BE2C (cell line): Measurements from ENCODE around the gene PDE8B.

Source experiments
- DNase-seq: peaks from one replicate; pipeline ENCODE4 v3.0.0-alpha.2; 2020
- H3K27me3 ChIP-seq: fragments of 250-450 bp; sonication (Bioruptor Pico); 2 replicates; pipeline ENCODE4 v1.5.1; 2020; ENCODE audit warnings: mild to moderate bottlenecking
- H3K36me3 ChIP-seq: fragments of 250-450 bp; sonication (Bioruptor Pico); 2 replicates; pipeline ENCODE4 v1.5.1; 2020; ENCODE audit warnings: mild to moderate bottlenecking
- H3K4me1 ChIP-seq: fragments of 250-450 bp; sonication (Bioruptor Pico); 2 replicates; pipeline ENCODE4 v1.5.1; 2020
- H3K4me3 ChIP-seq: 2 replicates; pipeline ENCODE4 v1.5.1; 2011; ENCODE audit warnings: low read depth, low read length
- H3K9me3 ChIP-seq: fragments of 250-450 bp; sonication (Bioruptor Pico); 2 replicates; pipeline ENCODE4 v1.5.1; 2020
- CTCF ChIP-seq: IDR thresholded peaks from 2 replicates; pipeline ENCODE4 v1.5.1; 2012; ENCODE audit warnings: mild to moderate bottlenecking, low read depth, low read length

The PDE8B gene

GRCh38 chr5:77280036-77280435, 69.6 kb downstream of the PDE8B start:
- DNase-seq, result no peak
- no peaks in the 10 kb centered on the region for H3K4me1 ChIP-seq
- no peak for TF ChIP-seq CTCF
- H3K27me3 ChIP-seq, result no peaks in the 10 kb centered on the region
- no peaks in the 10 kb centered on the region for H3K9me3 ChIP-seq
- H3K36me3 ChIP-seq, result no peaks in the 10 kb centered on the region
- H3K4me3 ChIP-seq, result no peak overlapping the region

- H3K4me1 ChIP-seq, result no peaks in the 10 kb centered on the region
- H3K4me3 ChIP-seq, result no peak overlapping the region
- H3K27me3 ChIP-seq, result no peaks in the 10 kb centered on the region
These were observed 71.5 kb downstream of the PDE8B start for GRCh38 chr5:77281969-77282336.

GRCh38 chr5:77282337-77283027, 72.0 kb downstream of the PDE8B start:
- DNase-seq, result no peak
- Histone ChIP-seq H3K27me3 (no peaks in the 10 kb centered on the region), H3K4me1 (no peaks in the 10 kb centered on the region), H3K9me3 (no peaks in the 10 kb centered on the region), H3K4me3 (no peak overlapping the region), H3K36me3 (no peaks in the 10 kb centered on the region)
- 0 out of 2 replicates have a peak, but pooled peaks have one; percentile 17 for TF ChIP-seq CTCF

More at GRCh38 chr5:77281969-77282336, 71.5 kb downstream of the PDE8B start:
- Histone ChIP-seq H3K9me3 (no peaks in the 10 kb centered on the region), H3K36me3 (no peaks in the 10 kb centered on the region)
- DNase-seq, result no peak
- no peak for TF ChIP-seq CTCF

- no peaks in the 10 kb centered on the region for H3K36me3 ChIP-seq
- H3K4me3 ChIP-seq, result no peak overlapping the region
- H3K9me3 ChIP-seq, result no peaks in the 10 kb centered on the region
- H3K27me3 ChIP-seq, result no peaks in the 10 kb centered on the region
- DNase-seq, result no peak
- H3K4me1 ChIP-seq, result no peaks in the 10 kb centered on the region
- no peak for TF ChIP-seq CTCF
These were observed 74.9 kb downstream of the PDE8B start for GRCh38 chr5:77285251-77285841.

- no peak overlapping the region for H3K4me3 ChIP-seq
These were observed 81.7 kb downstream of the PDE8B start for GRCh38 chr5:77292026-77292757.

More at GRCh38 chr5:77292026-77292757, 81.7 kb downstream of the PDE8B start:
- Histone ChIP-seq H3K27me3 (no peaks in the 10 kb centered on the region), H3K9me3 (no peaks in the 10 kb centered on the region), H3K36me3 (no peaks in the 10 kb centered on the region), H3K4me1 (no peaks in the 10 kb centered on the region)
- DNase-seq, result no peak
- no peak for TF ChIP-seq CTCF
